Kidney tubule cell (primary cell): ENCODE measurements around the gene QSOX2.
"Not testable (repeated sequence)": the region's sequence is repeated elsewhere in the genome, so short reads cannot be mapped to it uniquely, and the experiment has no call there.

ENCODE experiments used
- DNase-seq: peaks from one replicate; pipeline ENCODE4 v3.0.0-alpha.2; 2018; ENCODE audit warnings: low spot score

Gene QSOX2

DNA sequence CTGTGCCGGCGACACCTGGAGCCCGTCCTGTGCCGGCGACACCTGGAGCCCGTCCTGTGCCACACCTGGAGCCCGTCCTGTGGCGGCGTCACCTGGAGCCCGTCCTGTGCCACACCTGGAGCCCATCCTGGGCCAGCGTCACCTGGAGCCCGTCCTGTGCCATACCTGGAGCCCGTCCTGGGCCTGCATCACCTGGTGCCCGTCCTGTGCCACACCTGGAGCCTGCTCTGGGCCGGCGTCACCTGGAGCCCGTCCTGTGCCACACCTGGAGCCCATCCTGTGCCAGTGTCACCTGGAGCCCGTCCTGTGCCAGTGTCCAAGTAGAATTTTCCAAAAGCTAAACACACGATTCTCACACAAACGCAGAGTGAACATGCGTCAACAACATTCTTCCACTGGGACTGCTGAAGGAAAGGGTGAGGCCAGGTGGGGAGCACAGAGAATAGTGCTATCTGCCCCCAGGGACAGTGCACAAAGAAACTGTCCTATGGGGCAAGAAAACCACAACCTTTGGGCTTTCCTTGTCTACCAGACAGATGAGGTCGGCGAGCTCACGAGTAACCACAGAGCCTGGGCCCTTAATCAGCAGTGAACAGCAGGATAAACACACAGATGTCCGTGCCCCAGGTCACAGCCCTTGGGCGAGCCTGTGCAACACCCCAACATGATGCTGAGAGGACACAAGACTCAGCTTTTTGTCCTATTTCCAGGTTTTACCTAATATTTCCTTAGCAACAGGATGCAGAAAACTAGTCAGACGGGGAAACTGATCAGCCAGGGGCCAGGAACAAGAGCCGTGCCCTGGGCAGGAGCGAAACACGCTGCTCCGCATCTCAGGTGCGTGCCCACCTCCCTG lies 7.9 kb downstream of the QSOX2 start:
- DNase-seq: no peak

- DNase-seq: not testable (repeated sequence)
Measured at GRCh38 chr9:136236471-136237410, 8.9 kb downstream of the QSOX2 start.

DNA sequence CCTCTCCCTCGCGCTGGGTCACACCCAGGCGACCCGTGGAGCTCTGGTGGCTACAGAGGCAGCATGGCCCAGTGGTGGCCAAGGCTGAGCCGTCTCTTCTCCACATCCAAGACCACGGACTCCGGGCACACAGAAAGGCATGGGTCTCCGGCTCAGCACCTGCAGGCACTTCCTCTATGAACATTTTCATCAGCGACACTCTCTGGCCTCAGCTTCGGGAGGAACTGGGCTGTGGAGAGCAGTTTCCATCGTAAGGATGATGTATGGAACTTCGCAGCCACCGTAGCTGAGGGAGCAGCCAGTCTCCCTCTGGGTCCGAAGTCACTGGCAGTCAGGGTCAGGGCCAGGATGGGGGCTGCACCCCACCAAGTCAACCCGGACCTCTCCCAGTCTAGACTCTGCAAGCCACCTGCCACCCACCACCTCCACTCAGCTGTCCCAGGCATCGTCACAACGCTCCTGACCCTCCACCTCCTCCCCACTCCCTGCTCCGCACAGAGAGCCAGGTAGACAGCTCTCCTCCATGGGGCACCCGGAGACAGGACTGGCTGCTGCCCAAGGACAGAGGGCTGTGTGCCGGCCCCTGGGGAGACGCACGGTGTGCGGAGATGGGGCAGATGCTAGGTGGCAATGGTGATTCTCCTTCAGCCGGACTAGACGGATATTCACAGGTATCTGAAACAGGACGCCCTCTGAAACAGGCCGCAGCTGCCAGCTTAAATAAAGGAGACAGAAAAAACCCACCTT lies 9.7 kb downstream of the QSOX2 start:
- no peak for DNase-seq

DNA sequence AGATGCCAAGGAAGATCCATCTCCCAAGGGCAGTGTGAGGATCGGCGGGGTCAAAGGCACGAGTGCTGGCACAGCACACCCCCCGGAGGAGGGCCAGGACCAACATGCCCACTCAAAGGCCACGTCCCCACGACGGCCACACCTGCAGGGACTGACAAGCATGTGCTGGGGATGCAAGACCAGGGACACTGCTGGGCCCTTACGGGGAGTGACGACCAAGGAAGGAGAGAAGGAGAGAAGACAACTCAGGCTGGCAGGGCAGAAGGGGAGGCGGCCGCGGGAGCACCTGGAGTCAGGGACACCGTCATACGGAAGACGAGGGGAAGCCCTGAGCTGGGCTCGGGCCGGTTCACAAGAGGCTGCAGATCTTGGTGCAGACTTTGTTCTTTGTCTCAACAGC lies 10.4 kb downstream of the QSOX2 start:
- no peak for DNase-seq

GRCh38 chr9:136234597-136234996 lies 11.0 kb downstream of the QSOX2 start:
- DNase-seq: no peak

GRCh38 chr9:136233868-136234267 lies 11.7 kb downstream of the QSOX2 start:
- DNase-seq: no peak

DNA sequence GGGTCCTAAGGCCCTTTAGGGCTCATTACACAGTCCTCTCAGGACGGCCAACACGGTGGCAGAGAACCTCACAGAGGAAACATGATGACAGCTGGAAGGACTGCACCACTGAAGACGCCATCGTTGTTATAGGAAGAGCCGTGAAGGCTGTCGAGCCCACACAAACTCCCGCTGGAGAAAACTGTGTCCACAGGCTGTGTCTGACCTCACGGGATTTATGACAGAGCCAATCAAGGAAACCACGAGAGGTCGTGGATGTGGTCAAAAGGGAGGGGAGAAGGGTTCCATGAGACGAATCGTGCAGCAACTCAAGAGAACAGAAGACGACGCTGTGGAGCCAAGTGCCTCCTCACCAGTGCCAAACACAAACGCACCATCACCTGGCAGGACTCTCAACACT lies 12.2 kb downstream of the QSOX2 start:
- DNase-seq: no peak

DNA sequence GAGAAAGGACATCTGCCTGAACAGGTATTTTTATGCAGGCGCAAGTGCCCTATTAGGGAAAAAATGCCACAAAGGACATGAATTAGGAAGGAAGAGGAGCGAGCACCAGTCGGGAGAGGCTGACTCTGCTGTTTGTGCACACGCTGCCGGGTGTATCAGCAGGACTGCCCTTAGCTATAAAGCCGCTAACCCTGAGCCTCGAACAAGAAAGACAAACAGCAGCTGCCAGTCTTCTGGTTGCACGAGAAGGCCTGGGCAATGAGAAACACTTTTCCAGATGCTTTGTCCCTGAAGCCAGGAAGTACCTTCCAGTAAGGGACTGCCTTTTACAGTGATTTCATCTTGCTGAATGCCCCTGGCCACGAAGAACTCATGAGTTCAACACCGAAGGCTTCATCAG lies 12.6 kb downstream of the QSOX2 start:
- no peak for DNase-seq

GRCh38 chr9:136231478-136232297 lies 13.9 kb downstream of the QSOX2 start:
- DNase-seq: no peak

DNA sequence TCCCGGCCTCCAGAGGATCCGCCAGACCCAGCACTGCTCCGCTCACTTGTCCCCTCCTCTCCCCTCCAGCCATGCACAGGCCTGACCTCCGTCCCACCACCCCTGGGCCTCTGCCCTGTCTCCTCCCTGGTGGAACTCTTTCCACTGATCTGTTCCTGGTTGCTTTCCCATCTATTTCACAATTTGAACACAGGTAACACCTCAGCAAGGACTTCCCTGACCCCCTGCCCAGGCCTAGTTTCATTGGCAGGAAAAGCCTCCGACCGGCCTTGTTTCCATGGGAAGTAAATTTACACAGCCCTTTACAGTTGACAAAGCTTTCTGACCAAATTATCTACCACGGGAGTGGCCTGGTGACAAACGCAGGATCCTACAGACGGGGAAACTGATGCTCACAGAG lies 14.8 kb downstream of the QSOX2 start:
- DNase-seq: no peak

GRCh38 chr9:136230365-136230764 lies 15.2 kb downstream of the QSOX2 start:
- no peak for DNase-seq

DNA sequence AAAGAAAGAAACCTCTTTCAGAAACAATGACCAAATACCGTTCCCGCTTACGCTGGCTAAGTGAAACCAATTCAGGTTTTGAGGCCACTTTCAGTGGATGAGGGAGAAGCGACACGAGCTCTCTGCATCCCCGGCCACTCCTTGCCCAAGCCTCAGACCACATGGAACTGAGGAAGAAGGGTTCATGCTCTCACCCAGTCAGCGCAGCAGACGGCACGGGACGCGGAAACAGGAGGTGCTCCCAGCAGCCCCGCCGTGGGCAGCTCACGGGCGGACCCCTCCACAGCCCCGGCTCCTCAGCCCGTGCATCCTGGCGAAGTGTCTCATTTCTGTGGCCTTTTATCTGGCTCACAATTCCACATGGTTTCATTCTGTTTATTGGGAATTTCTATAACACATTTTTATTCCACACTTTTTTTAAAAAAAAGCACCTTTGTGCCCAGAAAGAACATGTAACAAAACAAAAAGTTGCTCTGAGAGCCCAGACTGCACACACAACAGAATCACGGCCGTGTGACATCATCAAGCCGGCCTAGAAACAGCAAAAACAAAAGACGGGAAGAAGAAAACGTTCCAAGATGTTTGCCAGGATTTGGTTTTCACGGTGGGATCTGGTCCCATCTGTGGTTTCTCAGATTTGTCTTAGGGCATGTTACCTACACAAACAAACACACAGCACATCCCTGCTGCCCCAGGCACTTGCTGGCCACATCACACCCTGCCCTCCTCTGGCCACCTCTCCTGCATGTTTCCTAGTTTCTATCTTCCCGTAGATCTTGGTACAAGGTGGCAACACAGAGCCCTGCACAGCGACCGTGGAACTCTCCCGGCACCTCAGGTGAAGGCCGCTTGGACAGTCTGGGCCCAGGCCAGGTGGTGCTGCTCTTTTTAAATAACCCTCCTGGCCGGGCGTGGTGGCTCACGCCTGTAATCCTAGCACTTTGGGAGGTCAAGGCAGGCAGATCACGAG lies 16.2 kb downstream of the QSOX2 start:
- DNase-seq: no peak

DNA sequence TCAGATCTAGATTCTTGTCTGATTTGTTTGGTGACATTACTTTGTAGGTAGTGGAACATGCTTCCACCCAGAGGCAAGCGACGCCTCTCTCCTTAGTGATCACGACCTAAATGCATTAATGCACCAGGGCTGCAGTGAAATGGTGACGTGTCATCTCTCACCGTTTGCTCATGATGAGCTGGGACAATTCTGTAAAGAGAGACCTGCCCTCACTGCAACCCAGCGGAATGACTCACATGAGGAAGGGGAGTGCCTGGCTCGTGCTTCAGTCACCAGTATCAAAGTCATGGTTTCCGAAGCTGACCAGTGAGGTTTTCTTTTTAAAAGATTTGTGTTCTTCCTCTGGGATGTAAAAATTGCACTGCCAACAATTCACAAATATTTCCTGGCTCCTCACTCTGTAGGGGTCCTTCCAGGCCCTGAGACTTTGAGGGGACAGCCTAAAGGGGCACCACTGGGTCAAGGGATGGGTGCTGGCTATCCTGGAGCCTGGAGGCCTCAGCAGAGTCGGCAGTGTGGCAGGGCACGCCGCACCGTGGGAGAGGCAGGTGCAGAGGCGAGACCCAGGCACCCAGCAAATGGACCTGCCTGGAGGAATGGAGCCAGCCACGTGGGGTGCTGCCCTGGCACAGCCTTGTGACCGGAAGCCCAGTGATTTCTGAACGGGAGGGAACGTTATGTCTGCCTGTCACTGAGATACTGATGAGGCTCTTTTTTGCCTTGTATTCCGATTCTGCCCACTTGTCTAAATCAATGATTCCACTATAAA lies 17.3 kb downstream of the QSOX2 start:
- peak; percentile 84 for DNase-seq

- no peak for DNase-seq
Measured at GRCh38 chr9:136226680-136227407, 18.8 kb downstream of the QSOX2 start.

DNA sequence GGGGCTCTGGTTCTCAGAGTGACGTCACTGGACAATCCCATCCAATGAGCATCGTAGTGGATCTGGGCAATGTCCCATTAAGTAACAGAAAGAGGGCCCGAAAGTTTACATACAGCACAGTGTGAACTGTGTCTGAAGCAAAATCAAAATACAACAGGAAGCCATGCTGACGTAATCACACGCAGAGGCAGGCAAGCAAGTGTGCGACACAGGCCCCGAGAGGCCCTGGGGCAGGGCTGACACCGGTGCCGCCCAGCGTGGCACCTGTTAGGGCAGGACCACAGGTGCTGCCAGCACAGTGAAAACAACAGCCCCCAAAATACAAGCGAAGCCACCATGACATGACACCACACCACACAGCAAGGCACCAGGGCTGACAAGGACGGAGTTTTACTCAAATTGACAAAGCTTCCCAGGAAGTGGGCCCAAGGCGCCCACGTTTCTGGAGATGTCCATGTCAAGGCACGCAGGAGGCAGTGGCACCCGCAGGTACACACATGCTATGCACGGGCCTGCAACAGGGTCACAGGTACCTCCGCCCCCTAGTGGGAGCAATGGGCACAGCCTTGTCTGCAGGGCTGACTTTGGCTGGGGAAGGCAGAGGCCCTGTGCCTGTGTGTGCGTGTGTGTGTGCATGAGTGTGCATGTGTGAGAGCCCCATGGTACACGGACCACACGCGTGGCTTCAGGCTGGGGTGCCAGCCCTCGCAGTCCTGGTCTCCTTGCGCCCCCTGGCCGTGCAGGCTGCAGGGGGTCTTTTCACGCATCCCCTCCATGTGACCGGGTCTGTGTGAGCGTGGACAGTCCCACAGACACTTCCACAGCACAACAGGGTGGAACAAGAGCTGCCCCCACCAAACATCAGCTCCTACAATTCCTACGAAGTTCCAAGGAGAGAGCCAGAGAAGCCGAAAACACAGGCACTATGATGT lies 19.6 kb downstream of the QSOX2 start:
- peak; percentile 65 for DNase-seq

- no peak for DNase-seq
Measured at GRCh38 chr9:136225366-136225747, 20.3 kb downstream of the QSOX2 start.

- no peak for DNase-seq
Measured at GRCh38 chr9:136223871-136224640, 21.6 kb downstream of the QSOX2 start.
